Transverse colon (tissue), 3 donors: ENCODE data around the gene ACSS2.

Source experiments
- POLR2A ChIP-seq: fragments of 450-650 bp; IDR thresholded peaks from one replicate; pipeline ENCODE4 v1.6.1; 2016; ENCODE audit warnings: antibody characterized with exemption, mild to moderate bottlenecking, moderate library complexity
- TF ChIP-seq, protein P1 (sequence below), 5 experiments: fragments of 200-600 bp in 3 of 5; fragments of 450-650 bp in 2 of 5; sonication (generic) in 3 of 5; IDR thresholded peaks; 1 replicate in 2 of 5; 2 replicates in 3 of 5; pipeline ENCODE4 v1.5.1; 2016 to 2017; ENCODE audit warnings: antibody characterized with exemption in 5 of 5, inconsistent platforms in 3 of 5, mild to moderate bottlenecking in 2 of 5, moderate library complexity in 1 of 5

GRCh38 chr20:34880215-34880850 lies 3.9 kb downstream of the ACSS2 start:
- TF ChIP-seq POLR2A: no peak
- TF ChIP-seq, protein P1, sequence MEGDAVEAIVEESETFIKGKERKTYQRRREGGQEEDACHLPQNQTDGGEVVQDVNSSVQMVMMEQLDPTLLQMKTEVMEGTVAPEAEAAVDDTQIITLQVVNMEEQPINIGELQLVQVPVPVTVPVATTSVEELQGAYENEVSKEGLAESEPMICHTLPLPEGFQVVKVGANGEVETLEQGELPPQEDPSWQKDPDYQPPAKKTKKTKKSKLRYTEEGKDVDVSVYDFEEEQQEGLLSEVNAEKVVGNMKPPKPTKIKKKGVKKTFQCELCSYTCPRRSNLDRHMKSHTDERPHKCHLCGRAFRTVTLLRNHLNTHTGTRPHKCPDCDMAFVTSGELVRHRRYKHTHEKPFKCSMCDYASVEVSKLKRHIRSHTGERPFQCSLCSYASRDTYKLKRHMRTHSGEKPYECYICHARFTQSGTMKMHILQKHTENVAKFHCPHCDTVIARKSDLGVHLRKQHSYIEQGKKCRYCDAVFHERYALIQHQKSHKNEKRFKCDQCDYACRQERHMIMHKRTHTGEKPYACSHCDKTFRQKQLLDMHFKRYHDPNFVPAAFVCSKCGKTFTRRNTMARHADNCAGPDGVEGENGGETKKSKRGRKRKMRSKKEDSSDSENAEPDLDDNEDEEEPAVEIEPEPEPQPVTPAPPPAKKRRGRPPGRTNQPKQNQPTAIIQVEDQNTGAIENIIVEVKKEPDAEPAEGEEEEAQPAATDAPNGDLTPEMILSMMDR (IDR thresholded peaks at IDR 0.05): no peak
